Measurements from ENCODE around the gene GSN.

- no peak for TF ChIP-seq CTCF (conservative IDR thresholded peaks at IDR 0.05)
- no peak for TF ChIP-seq ZFX (IDR thresholded peaks at IDR 0.05)
Measured at GRCh38 chr9:121312169-121312568, 44.2 kb downstream of the GSN start.

Data from C4-2B (cell line).